ENCODE results near the gene RPS6KB1. TPM values are rescaled to one million over a fixed set of nuclear protein-coding genes. Genes with fewer than 3 reads are reported as not detected.
A peak's percentile ranks its signal among the peaks of the same experiment; 100 is the strongest.

The RPS6KB1 gene
- polyA plus RNA-seq, 1 of the 3 experiments (the other 2 are of a cell fraction), result 13.4 TPM

- Histone ChIP-seq H4K20me1 (ENCODE audit: insufficient read depth) (no peaks in the 10 kb centered on the region), H3K36me3 (replicated peaks in 1 of 2; ENCODE audit: control insufficient read depth in 1 of 2, insufficient read depth in 2 of 2, low read length in 1 of 2) (peaks cover 0 to 3% of the 10 kb centered on the region in 2 experiments), H3K79me2 (ENCODE audit: insufficient read depth) (no peaks in the 10 kb centered on the region), H3F3A (replicated peaks; ENCODE audit: insufficient read depth) (peaks cover 22% of the 10 kb centered on the region), H2AFZ (ENCODE audit: low read depth) (no peak overlapping the region), H3K4me2 (no peak overlapping the region), H3K27me3 (ENCODE audit: insufficient read depth) (no peaks in the 10 kb centered on the region), H3K9me3 (no peaks in the 10 kb centered on the region), H3K9ac (no peak overlapping the region), H3K4me1 (ENCODE audit: control insufficient read depth in 1 of 2, insufficient read depth in 2 of 2, low read depth in 1 of 2, low read length in 1 of 2) (peaks cover 11 to 12% of the 10 kb centered on the region in 2 experiments), H3K4me3 (ENCODE audit: low read depth in 2 of 2, low read length in 1 of 2) (no peak overlapping the region), H3K9me2 (no peaks in the 10 kb centered on the region), H3K27ac (ENCODE audit: low read depth in 2 of 2, low read length in 1 of 2) (peak overlapping the region in 1 of 2 experiments; percentile 70; a peak in 2 of 4 replicates)
- TF ChIP-seq NFIC (IDR thresholded peaks at IDR 0.05; ENCODE audit: borderline replicate concordance) (no peak), EP300 (IDR thresholded peaks at IDR 0.05; ENCODE audit: borderline replicate concordance in 1 of 2, low read depth in 1 of 2, low read length in 1 of 2) (no peak), ELF1 (IDR thresholded peaks at IDR 0.05) (no peak), IRF3 (IDR thresholded peaks at IDR 0.05; ENCODE audit: low read depth, low read length) (no peak), MXI1 (IDR thresholded peaks at IDR 0.05; ENCODE audit: low read depth, low read length) (no peak), FOXM1 (IDR thresholded peaks at IDR 0.05; ENCODE audit: low read depth) (no peak), REST (IDR thresholded peaks at IDR 0.05; ENCODE audit: low read depth, low read length) (no peak), RAD21 (IDR thresholded peaks at IDR 0.05; ENCODE audit: low read length) (no peak), RCOR1 (IDR thresholded peaks at IDR 0.05; ENCODE audit: low read length) (no peak), PBX3 (IDR thresholded peaks at IDR 0.05) (no peak), RXRA (IDR thresholded peaks at IDR 0.05; ENCODE audit: borderline replicate concordance, low read depth) (no peak), TCF12 (IDR thresholded peaks at IDR 0.05) (no peak), CHD2 (IDR thresholded peaks at IDR 0.05; ENCODE audit: low read length, partially characterized antibody) (no peak), JUND (IDR thresholded peaks at IDR 0.05) (no peak), NRF1 (IDR thresholded peaks at IDR 0.05; ENCODE audit: low read depth, low read length) (no peak)
- ChIA-PET POLR2A (no interaction called here), CTCF (interaction anchor here (0.6 to 2.1 kb wide), 5 partner anchors 14 to 180 kb away, joined by 3 to 6 read pairs (median 3); no protein-coding TSS in a partner anchor)
- no peak for DNase-seq
- 91% methylated on average over 3 of the region's 3 CpGs for WGBS (ENCODE audit: low lambda C conversion rate)
Measured at GRCh38 chr17:59856859-59857794, 35.8 kb upstream of the RPS6KB1 start.
